Keratinocyte (primary cell): ENCODE measurements around the gene LST1. TPM values are rescaled to one million over a fixed set of nuclear protein-coding genes. Genes with fewer than 3 reads are reported as not detected.

ENCODE experiments used
- DNase-seq: peaks from one replicate; pipeline ENCODE4 v3.0.0-alpha.2; 2011; ENCODE audit warnings: low read depth, missing footprints, low spot score
- FAIRE-seq: peaks from 2 replicates; lab custom pipeline; 2011; peaks lifted over from hg19 to GRCh38; lab: Jason Lieb, UNC
- H2AFZ ChIP-seq: 2 replicates; pipeline ENCODE4 v1.6.0; 2012; ENCODE audit warnings: low read length, control low read depth, inconsistent platforms; ENCODE audit not compliant: control insufficient read depth
- H3K27ac ChIP-seq: 2 replicates; pipeline ENCODE4 v1.5.1; 2011; ENCODE audit warnings: low read length; ENCODE audit not compliant: control insufficient read depth, insufficient read depth
- H3K27me3 ChIP-seq: 3 replicates; pipeline ENCODE4 v1.6.0; 2011; ENCODE audit warnings: low read length; ENCODE audit not compliant: control insufficient read depth, insufficient read depth; ENCODE audit errors: extremely low read depth
- H3K36me3 ChIP-seq, 2 experiments: 2 replicates in 1 of 2; 3 replicates in 1 of 2; pipeline ENCODE4 v1.5.1; 2011; ENCODE audit warnings: low read length in 2 of 2, mild to moderate bottlenecking in 1 of 2; ENCODE audit not compliant: control insufficient read depth in 2 of 2, insufficient read depth in 2 of 2; ENCODE audit errors: extremely low read depth in 1 of 2
- H3K4me1 ChIP-seq: 3 replicates; pipeline ENCODE4 v1.5.1; 2011; ENCODE audit warnings: low read length; ENCODE audit not compliant: control insufficient read depth, insufficient read depth; ENCODE audit errors: extremely low read depth
- H3K4me2 ChIP-seq: 3 replicates; pipeline ENCODE4 v1.6.0; 2011; ENCODE audit warnings: low read depth, low read length; ENCODE audit not compliant: control insufficient read depth, insufficient read depth; ENCODE audit errors: extremely low read depth
- H3K4me3 ChIP-seq, 3 experiments: fragments of 200-600 bp in 1 of 3; sonication (generic) in 1 of 3; 2 replicates in 2 of 3; 3 replicates in 1 of 3; pipeline ENCODE4 v1.5.1; 2011 to 2016; ENCODE audit warnings: low read length in 3 of 3, mild to moderate bottlenecking in 3 of 3, control low read depth in 2 of 3, inconsistent platforms in 1 of 3, low read depth in 1 of 3, mixed read lengths in 1 of 3, mixed run types in 1 of 3, moderate library complexity in 1 of 3; ENCODE audit not compliant: control insufficient read depth in 2 of 3, insufficient read depth in 2 of 3; ENCODE audit errors: extremely low read depth in 1 of 3
- H3K79me2 ChIP-seq: 2 replicates; pipeline ENCODE4 v1.6.0; 2012; ENCODE audit warnings: low read length; ENCODE audit not compliant: control insufficient read depth, insufficient read depth
- H3K9ac ChIP-seq: 3 replicates; pipeline ENCODE4 v1.6.0; 2011; ENCODE audit warnings: low read length; ENCODE audit not compliant: control insufficient read depth, insufficient read depth; ENCODE audit errors: extremely low read depth
- H3K9me1 ChIP-seq: 3 replicates; pipeline ENCODE4 v1.6.0; 2011; ENCODE audit warnings: low read length; ENCODE audit not compliant: control insufficient read depth, insufficient read depth; ENCODE audit errors: extremely low read depth
- H3K9me3 ChIP-seq: 2 replicates; pipeline ENCODE4 v1.5.1; 2012; ENCODE audit warnings: low read depth, low read length; ENCODE audit not compliant: control insufficient read depth
- H4K20me1 ChIP-seq: 3 replicates; pipeline ENCODE4 v1.6.0; 2011; ENCODE audit warnings: low read length; ENCODE audit not compliant: control insufficient read depth, insufficient read depth; ENCODE audit errors: extremely low read depth
- CTCF ChIP-seq, 3 experiments: IDR thresholded peaks in 1 of 3; conservative IDR thresholded peaks in 1 of 3; optimal IDR thresholded peaks in 1 of 3; 2 replicates in 2 of 3; 3 replicates in 1 of 3; pipeline versions ENCODE3 to v1.5.1; 2011; ENCODE audit warnings: low read length in 3 of 3, mild to moderate bottlenecking in 3 of 3, moderate library complexity in 2 of 3, control low read depth in 1 of 3, inconsistent platforms in 1 of 3; ENCODE audit not compliant: insufficient read depth in 2 of 3; ENCODE audit errors: extremely low read depth in 1 of 3
- EZH2 ChIP-seq: IDR thresholded peaks from one replicate; pipeline ENCODE4 v1.6.1; 2012; ENCODE audit warnings: inconsistent platforms, mild to moderate bottlenecking, low read length, moderate library complexity
- dilution Hi-C: fragments of 300-500 bp; cut with MboI; formaldehyde crosslinking; loops from one replicate; pipeline ENCODE4 v1.7.0; 2020; ENCODE audit warnings: low sequenced_read_pairs; ENCODE audit not compliant: extremely low pct_ligation_motif_present
- polyA plus RNA-seq, 5 experiments: library from polyadenylated mRNA; depleted of rRNA in 3 of 5; stranded (reverse) in 3 of 5; stranded (forward) in 1 of 5; unstranded in 1 of 5; fragments of >200 nt; gene quantifications; 1 replicate in 1 of 5; 2 replicates in 3 of 5; 3 replicates in 1 of 5; pipeline versions ENCODE4 v1.2.1 to v1.2.3, GENCODE V29; 2011 to 2012; ENCODE audit warnings: missing spikeins in 2 of 5, low read depth in 1 of 5, low replicate concordance in 1 of 5

Gene LST1
- polyA plus RNA-seq, 1 donor (not counting 4 experiments of a cell fraction or from before 2014, with no cell fraction given), result not detected

GRCh38 chr6:31614075-31614619, 28.1 kb downstream of the LST1 start:
- Histone ChIP-seq H3K4me2 (no peak overlapping the region), H2AFZ (no peak overlapping the region), H3K4me3 (no peak overlapping the region), H3K79me2 (no peaks in the 10 kb centered on the region), H3K4me1 (no peaks in the 10 kb centered on the region), H3K27ac (no peak overlapping the region), H4K20me1 (no peaks in the 10 kb centered on the region), H3K27me3 (no peaks in the 10 kb centered on the region), H3K9me1 (no peaks in the 10 kb centered on the region), H3K9me3 (no peaks in the 10 kb centered on the region), H3K9ac (no peak overlapping the region), H3K36me3 (no peaks in the 10 kb centered on the region)
- dilution Hi-C loops, result no loop called here
- no peak for TF ChIP-seq CTCF (optimal IDR thresholded peaks at IDR 0.05 in 1 of 3, IDR thresholded peaks at IDR 0.05 in 1 of 3, conservative IDR thresholded peaks at IDR 0.05 in 1 of 3; ENCODE audit: extremely low read depth in 1 of 3, insufficient read depth in 2 of 3, low read length in 3 of 3)
- no peak for TF ChIP-seq EZH2
- FAIRE-seq (no peak), DNase-seq (no peak)

- H3K36me3 ChIP-seq, result no peaks in the 10 kb centered on the region
- H3K4me3 ChIP-seq, result no peak within 1 kb of the TSS
- no peaks in the 10 kb centered on the region for H3K9me3 ChIP-seq
- no peaks in the 10 kb centered on the region for H3K27me3 ChIP-seq
- no peaks in the 10 kb centered on the region for H4K20me1 ChIP-seq
- DNase-seq (no peak), FAIRE-seq (no peak)
- dilution Hi-C loops, result no loop called here
- H3K9ac ChIP-seq, result no peak within 1 kb of the TSS
- H3K4me1 ChIP-seq, result no peaks in the 10 kb centered on the region
- H3K79me2 ChIP-seq, result no peaks in the 10 kb centered on the region
- H3K4me2 ChIP-seq, result no peak within 1 kb of the TSS
- TF ChIP-seq EZH2, result no peak
- TF ChIP-seq CTCF (optimal IDR thresholded peaks at IDR 0.05 in 1 of 3, IDR thresholded peaks at IDR 0.05 in 1 of 3, conservative IDR thresholded peaks at IDR 0.05 in 1 of 3; ENCODE audit: extremely low read depth in 1 of 3, insufficient read depth in 2 of 3, low read length in 3 of 3), result no peak
- H3K9me1 ChIP-seq, result no peaks in the 10 kb centered on the region
- no peak within 1 kb of the TSS for H2AFZ ChIP-seq
- H3K27ac ChIP-seq, result no peak within 1 kb of the TSS
Observed at GRCh38 chr6:31614684-31615578, 28.9 kb downstream of the LST1 start, which contains the start of gene AIF1. AIF1 (plus strand) TSS chr6:31615234; CDS start chr6:31615330, 96 bp downstream.
